IMR-90 (cell line): ENCODE measurements around the gene PSMD2. TPM values are rescaled to one million over a fixed set of nuclear protein-coding genes. Genes with fewer than 3 reads are reported as not detected.
A peak's percentile ranks its signal among the peaks of the same experiment; 100 is the strongest.

Experiments used
- ATAC-seq: fragments of 200-7000 bp; cut with Tn5 transposase; 2 replicates; pipeline ENCODE4 v1.9.1; 2020; ENCODE audit warnings: low read depth, mild to moderate bottlenecking, moderate library complexity
- BruUV-seq: library from RNA; stranded (reverse); fragments of 400-500 nt; replicated peaks from 2 replicates; lab custom pipeline; 2021; lab: Mats Ljungman, UMichigan
- CTCF ChIA-PET: fragments of 300-600 bp; formaldehyde crosslinking; extraction: SDS; loops from one replicate; lab custom pipeline; 2021; ENCODE audit warnings: antibody characterized with exemption; lab: Yijun Ruan, JAX
- POLR2A ChIA-PET: fragments of 300-600 bp; sonication (Branson Sonifier 250); formaldehyde crosslinking; loops from one replicate; lab custom pipeline; 2022; ENCODE audit warnings: antibody characterized with exemption; ENCODE audit not compliant: unreplicated experiment; lab: Charles Lee
- DNase-seq: peaks from one replicate; pipeline ENCODE4 v3.0.0; 2013
- H2AFZ ChIP-seq: replicated peaks from 2 replicates; pipeline ENCODE3; 2013; ENCODE audit warnings: low read length, mild to moderate bottlenecking; ENCODE audit not compliant: poor library complexity
- H2AK5ac ChIP-seq: 2 replicates; pipeline ENCODE4 v1.6.1; 2013; ENCODE audit warnings: low read depth, low read length, inconsistent platforms
- H2AK9ac ChIP-seq: replicated peaks from 2 replicates; pipeline ENCODE3; 2013; ENCODE audit warnings: mild to moderate bottlenecking, low read depth, low read length, moderate library complexity; ENCODE audit not compliant: poor library complexity
- H2BK120ac ChIP-seq: 2 replicates; pipeline ENCODE4 v1.6.1; 2013; ENCODE audit warnings: low read depth, low read length, inconsistent platforms
- H2BK15ac ChIP-seq: 3 replicates; pipeline ENCODE4 v1.6.1; 2013; ENCODE audit warnings: low read depth, low read length, inconsistent platforms
- H2BK20ac ChIP-seq: 2 replicates; pipeline ENCODE4 v1.6.1; 2013; ENCODE audit warnings: low read depth, mild to moderate bottlenecking, inconsistent platforms, low read length, moderate library complexity
- H2BK5ac ChIP-seq: 2 replicates; pipeline ENCODE4 v1.6.1; 2013; ENCODE audit warnings: mild to moderate bottlenecking, low read depth, low read length, inconsistent platforms; ENCODE audit not compliant: poor library complexity, severe bottlenecking
- H3K14ac ChIP-seq: replicated peaks from 2 replicates; pipeline ENCODE4 v1.6.1; 2013; ENCODE audit warnings: low read depth, low read length, inconsistent platforms
- H3K18ac ChIP-seq: 2 replicates; pipeline ENCODE4 v1.6.1; 2013; ENCODE audit warnings: low read depth, low read length, control low read depth
- H3K23ac ChIP-seq: 2 replicates; pipeline ENCODE4 v1.6.1; 2013; ENCODE audit warnings: low read depth, low read length, inconsistent platforms
- H3K27ac ChIP-seq: 2 replicates; pipeline ENCODE4 v1.5.1; 2013; ENCODE audit warnings: mild to moderate bottlenecking, control low read depth, low read length; ENCODE audit not compliant: insufficient read depth
- H3K27me3 ChIP-seq: 2 replicates; pipeline ENCODE4 v1.6.1; 2013; ENCODE audit warnings: low read length; ENCODE audit not compliant: control insufficient read depth, insufficient read depth
- H3K36me3 ChIP-seq: 2 replicates; pipeline ENCODE4 v1.6.1; 2013; ENCODE audit warnings: low read length, mixed read lengths; ENCODE audit not compliant: control insufficient read depth, insufficient read depth
- H3K4ac ChIP-seq: 2 replicates; pipeline ENCODE4 v1.6.1; 2013; ENCODE audit warnings: low read depth, low read length, inconsistent platforms
- H3K4me1 ChIP-seq: 2 replicates; pipeline ENCODE4 v1.6.1; 2013; ENCODE audit warnings: low read length, mixed read lengths; ENCODE audit not compliant: control insufficient read depth, insufficient read depth
- H3K4me2 ChIP-seq: 2 replicates; pipeline ENCODE4 v1.6.1; 2013; ENCODE audit warnings: low read depth, mild to moderate bottlenecking, control low read depth, low read length, moderate library complexity
- H3K4me3 ChIP-seq: 2 replicates; pipeline ENCODE4 v1.5.1; 2013; ENCODE audit warnings: low read depth, mild to moderate bottlenecking, control low read depth, low read length, moderate library complexity; ENCODE audit not compliant: insufficient read depth
- H3K56ac ChIP-seq: 2 replicates; pipeline ENCODE4 v1.6.1; 2013; ENCODE audit warnings: low read length, inconsistent platforms; ENCODE audit not compliant: insufficient read depth; ENCODE audit errors: extremely low read depth
- H3K79me1 ChIP-seq, 2 experiments: 2 replicates each; pipeline ENCODE4 v1.6.1; 2013; ENCODE audit warnings: low read length in 2 of 2, inconsistent platforms in 1 of 2, low read depth in 1 of 2
- H3K9ac ChIP-seq: 2 replicates; pipeline ENCODE4 v1.6.1; 2013; ENCODE audit warnings: low read depth, low read length, control low read depth
- H3K9me1 ChIP-seq: 2 replicates; pipeline ENCODE4 v1.6.1; 2013; ENCODE audit warnings: low read length, inconsistent platforms; ENCODE audit not compliant: insufficient read depth
- H3K9me3 ChIP-seq: 2 replicates; pipeline ENCODE4 v1.6.1; 2013; ENCODE audit warnings: low read length; ENCODE audit not compliant: control insufficient read depth, insufficient read depth
- H4K20me1 ChIP-seq: 2 replicates; pipeline ENCODE4 v1.6.1; 2013; ENCODE audit warnings: low read length, inconsistent platforms; ENCODE audit not compliant: insufficient read depth
- H4K5ac ChIP-seq: 2 replicates; pipeline ENCODE4 v1.6.1; 2013; ENCODE audit warnings: mild to moderate bottlenecking, low read depth, low read length, control low read depth
- H4K8ac ChIP-seq, 2 experiments: 2 replicates each; pipeline ENCODE4 v1.6.1; 2013; ENCODE audit warnings: low read depth in 2 of 2, low read length in 2 of 2, control low read depth in 1 of 2, inconsistent platforms in 1 of 2
- H4K91ac ChIP-seq: 2 replicates; pipeline ENCODE4 v1.6.1; 2013; ENCODE audit warnings: low read depth, low read length, inconsistent platforms; ENCODE audit not compliant: insufficient read depth
- FOS ChIP-seq: fragments of 150-350 bp; IDR thresholded peaks from 2 replicates; pipeline ENCODE4 v1.6.1; 2016; ENCODE audit warnings: low read depth, low read length
- MXI1 ChIP-seq: IDR thresholded peaks from 2 replicates; pipeline ENCODE4 v1.6.1; 2012; ENCODE audit warnings: low read depth, mild to moderate bottlenecking, low read length, moderate library complexity, borderline replicate concordance
- RAD21 ChIP-seq: IDR thresholded peaks from 2 replicates; pipeline ENCODE4 v1.6.1; 2012; ENCODE audit warnings: low read length, improper control_type of control experiment
- WGBS, 2 experiments: methylation state at CpG; one replicate each; pipeline versions ENCODE4 v1.1.5 to v1.1.7; 2013; ENCODE audit warnings: missing lambda C conversion rate in 2 of 2; ENCODE audit not compliant: insufficient read length in 1 of 2; ENCODE audit errors: extremely low coverage in 2 of 2; 5-methylcytosine and 5-hydroxymethylcytosine counted together
- dilution Hi-C: fragments of 300-500 bp; cut with HindIII; formaldehyde crosslinking; loops from one replicate; pipeline ENCODE4 v1.14.3; 2018; ENCODE audit warnings: low sequenced_read_pairs; ENCODE audit not compliant: unreplicated experiment
- in situ Hi-C: fragments of 300-500 bp; cut with MboI; formaldehyde crosslinking; loops from 3 replicates; pipeline ENCODE4 v1.14.3; 2019; ENCODE audit warnings: low sequenced_read_pairs, inconsistent platforms, mixed read lengths
- intact Hi-C: fragments of 100-400 bp; cut with micrococcal nuclease; formaldehyde crosslinking; loops from 2 replicates; pipeline ENCODE4 v1.10.0; 2022
- polyA plus RNA-seq, 3 experiments: library from polyadenylated mRNA; depleted of rRNA; stranded (reverse); fragments of >200 nt; gene quantifications; 2 replicates each; pipeline ENCODE4 v1.2.3, GENCODE V29; 2012; ENCODE audit warnings: low replicate concordance in 1 of 3
- total RNA-seq: library from RNA; depleted of rRNA; stranded (reverse); fragments of >200 nt; gene quantifications from 2 replicates; pipeline ENCODE4 v1.2.3, GENCODE V29; 2012
- TF ChIP-seq, protein P1 (sequence below): conservative IDR thresholded peaks from 2 replicates; pipeline ENCODE4 v1.5.1; 2012; ENCODE audit warnings: mild to moderate bottlenecking, low read depth, low read length, improper control_type of control experiment

The PSMD2 gene
- total and polyA plus RNA-seq, 2 of the 4 experiments (the other 2 are of a cell fraction): 514 to 872 TPM

GRCh38 chr3:184338511-184338945 is 39.5 kb downstream of the PSMD2 start (continued):
- TF ChIP-seq, protein P1, sequence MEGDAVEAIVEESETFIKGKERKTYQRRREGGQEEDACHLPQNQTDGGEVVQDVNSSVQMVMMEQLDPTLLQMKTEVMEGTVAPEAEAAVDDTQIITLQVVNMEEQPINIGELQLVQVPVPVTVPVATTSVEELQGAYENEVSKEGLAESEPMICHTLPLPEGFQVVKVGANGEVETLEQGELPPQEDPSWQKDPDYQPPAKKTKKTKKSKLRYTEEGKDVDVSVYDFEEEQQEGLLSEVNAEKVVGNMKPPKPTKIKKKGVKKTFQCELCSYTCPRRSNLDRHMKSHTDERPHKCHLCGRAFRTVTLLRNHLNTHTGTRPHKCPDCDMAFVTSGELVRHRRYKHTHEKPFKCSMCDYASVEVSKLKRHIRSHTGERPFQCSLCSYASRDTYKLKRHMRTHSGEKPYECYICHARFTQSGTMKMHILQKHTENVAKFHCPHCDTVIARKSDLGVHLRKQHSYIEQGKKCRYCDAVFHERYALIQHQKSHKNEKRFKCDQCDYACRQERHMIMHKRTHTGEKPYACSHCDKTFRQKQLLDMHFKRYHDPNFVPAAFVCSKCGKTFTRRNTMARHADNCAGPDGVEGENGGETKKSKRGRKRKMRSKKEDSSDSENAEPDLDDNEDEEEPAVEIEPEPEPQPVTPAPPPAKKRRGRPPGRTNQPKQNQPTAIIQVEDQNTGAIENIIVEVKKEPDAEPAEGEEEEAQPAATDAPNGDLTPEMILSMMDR: 0 out of 2 replicates have a peak, but pooled peaks have one; percentile 9
- TF ChIP-seq FOS: no peak

DNA sequence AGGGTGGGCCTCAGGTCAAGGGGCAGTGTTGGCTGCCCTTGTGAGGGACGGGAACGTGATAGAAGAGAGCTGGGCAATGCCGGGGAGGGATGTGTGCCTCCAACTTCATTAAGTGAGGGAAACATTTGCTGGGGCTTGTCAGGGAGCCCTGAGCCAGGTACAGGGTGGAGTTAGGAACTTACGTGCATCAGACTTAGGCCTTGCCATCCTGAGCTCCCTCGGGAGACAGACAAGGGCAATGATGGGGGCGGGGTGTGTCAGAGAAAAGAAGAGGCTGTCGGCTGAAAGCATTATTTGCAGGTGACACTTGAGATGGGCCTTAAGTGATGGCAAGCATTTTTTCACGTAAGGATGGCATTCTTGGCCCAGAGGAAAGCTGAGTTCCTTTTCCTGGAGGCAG is 40.0 kb downstream of the PSMD2 start:
- no peak overlapping the region for H3K18ac ChIP-seq
- TF ChIP-seq RAD21 (no peak), MXI1 (no peak)
- POLR2A ChIA-PET: interaction anchor here (2.2 kb wide), 1 partner anchor 24 kb away, joined by 5 read pairs; no protein-coding TSS in a partner anchor
- peak overlapping the region; percentile 25; the same call in 1 of the 2 replicates for H3K4ac ChIP-seq
- H4K91ac ChIP-seq: no peak overlapping the region
- no peak overlapping the region for H3K56ac ChIP-seq
- CTCF ChIA-PET: interaction anchor here (0.8 to 1.3 kb wide), 2 partner anchors 13 to 19 kb away, joined by 3 to 6 read pairs; no protein-coding TSS in a partner anchor
- H3K9me1 ChIP-seq: peaks cover 25% of the 10 kb centered on the region
- H3K9ac ChIP-seq: peak overlapping the region; percentile 30; the same call in 1 of the 2 replicates
- H2AK9ac ChIP-seq: peak overlapping the region; percentile 81
- no peak overlapping the region for H2BK5ac ChIP-seq
- peak overlapping the region; percentile 37 for H3K4me2 ChIP-seq
- in situ Hi-C loops (no loop called here), intact Hi-C loops (no loop called here), dilution Hi-C loops (no loop called here)
- H3K4me1 ChIP-seq: peaks cover 38% of the 10 kb centered on the region
- no peaks in the 10 kb centered on the region for H3K27me3 ChIP-seq
- peak overlapping the region; percentile 72; the same call in 1 of the 2 replicates for H2AK5ac ChIP-seq
- H3K36me3 ChIP-seq: peaks cover 28% of the 10 kb centered on the region
- BruUV-seq: no TSS peak
- H3K14ac ChIP-seq: no peak overlapping the region
- no peak overlapping the region for H2BK120ac ChIP-seq
- H4K20me1 ChIP-seq: peaks cover 41% of the 10 kb centered on the region
- H3K9me3 ChIP-seq: no peaks in the 10 kb centered on the region
- peak overlapping the region in 1 of 2 experiments; percentile 33; a peak in 1 of 4 replicates for H4K8ac ChIP-seq
- H2AFZ ChIP-seq: peak overlapping the region; percentile 82
- 41% methylated on average over 5 of the region's 8 CpGs; no CpG with 5 or more reads in 1 of the 2 experiments for WGBS, 2 experiments
- H4K5ac ChIP-seq: no peak overlapping the region
- H3K79me1 ChIP-seq: peaks cover 18 to 82% of the 10 kb centered on the region in 2 experiments; a peak in 3 of 4 replicates
- peak overlapping the region; percentile 7; the same call in 1 of the 2 replicates for H3K4me3 ChIP-seq
- peak overlapping the region; percentile 15; the same call in 1 of the 2 replicates for H3K23ac ChIP-seq
- no peak overlapping the region for H2BK20ac ChIP-seq
- no peak for DNase-seq
- ATAC-seq: no peak
- no peak overlapping the region for H2BK15ac ChIP-seq
- H3K27ac ChIP-seq: no peak overlapping the region
